Measurements from ENCODE around the gene MGAT3. TPM values are rescaled to one million over a fixed set of nuclear protein-coding genes. Genes with fewer than 3 reads are reported as not detected.

MGAT3 gene
- polyA plus RNA-seq, 1 experiment = 0.10 TPM

DNA sequence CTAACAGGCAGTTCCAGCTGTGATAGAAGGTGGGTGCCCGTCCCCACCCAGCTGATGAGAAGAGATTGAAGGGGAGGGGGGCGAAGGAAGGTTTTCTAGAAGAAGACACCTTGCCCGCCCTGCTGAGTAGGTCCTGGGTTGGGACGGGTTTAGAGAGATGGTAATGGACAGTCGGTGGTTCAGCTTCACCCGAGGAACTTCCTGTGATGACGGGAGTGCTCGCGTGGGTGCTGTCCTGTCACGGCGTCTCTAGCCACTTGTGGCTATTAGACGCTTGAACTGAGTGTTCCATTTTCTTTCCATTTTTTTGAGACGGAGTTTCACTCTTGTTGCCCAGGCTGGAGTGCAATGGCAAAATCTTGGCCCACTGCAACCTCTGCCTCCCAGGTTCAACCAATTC is 27.6 kb upstream of the MGAT3 start:
- H3K9me3 ChIP-seq (ENCODE audit: control insufficient read depth, insufficient read depth, low read length) = no peaks in the 10 kb centered on the region
- POLR2A ChIA-PET = no interaction called here
- H3K27me3 ChIP-seq (ENCODE audit: control insufficient read depth, insufficient read depth, low read length) = no peaks in the 10 kb centered on the region
- H3K27ac ChIP-seq (ENCODE audit: low read depth, low read length) = no peak overlapping the region
- CTCF ChIA-PET = no interaction called here
- no peak for DNase-seq (ENCODE audit: low read depth, low spot score)
- TF ChIP-seq, protein P1, sequence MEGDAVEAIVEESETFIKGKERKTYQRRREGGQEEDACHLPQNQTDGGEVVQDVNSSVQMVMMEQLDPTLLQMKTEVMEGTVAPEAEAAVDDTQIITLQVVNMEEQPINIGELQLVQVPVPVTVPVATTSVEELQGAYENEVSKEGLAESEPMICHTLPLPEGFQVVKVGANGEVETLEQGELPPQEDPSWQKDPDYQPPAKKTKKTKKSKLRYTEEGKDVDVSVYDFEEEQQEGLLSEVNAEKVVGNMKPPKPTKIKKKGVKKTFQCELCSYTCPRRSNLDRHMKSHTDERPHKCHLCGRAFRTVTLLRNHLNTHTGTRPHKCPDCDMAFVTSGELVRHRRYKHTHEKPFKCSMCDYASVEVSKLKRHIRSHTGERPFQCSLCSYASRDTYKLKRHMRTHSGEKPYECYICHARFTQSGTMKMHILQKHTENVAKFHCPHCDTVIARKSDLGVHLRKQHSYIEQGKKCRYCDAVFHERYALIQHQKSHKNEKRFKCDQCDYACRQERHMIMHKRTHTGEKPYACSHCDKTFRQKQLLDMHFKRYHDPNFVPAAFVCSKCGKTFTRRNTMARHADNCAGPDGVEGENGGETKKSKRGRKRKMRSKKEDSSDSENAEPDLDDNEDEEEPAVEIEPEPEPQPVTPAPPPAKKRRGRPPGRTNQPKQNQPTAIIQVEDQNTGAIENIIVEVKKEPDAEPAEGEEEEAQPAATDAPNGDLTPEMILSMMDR (IDR thresholded peaks at IDR 0.05; ENCODE audit: low read depth, low read length) = no peak
- no peak overlapping the region for H3K4me3 ChIP-seq (ENCODE audit: low read depth, low read length)

- Histone ChIP-seq H3K4me3 (ENCODE audit: low read depth, low read length) (no peak overlapping the region), H3K27ac (ENCODE audit: low read depth, low read length) (no peak overlapping the region), H3K9me3 (ENCODE audit: control insufficient read depth, insufficient read depth, low read length) (no peaks in the 10 kb centered on the region), H3K27me3 (ENCODE audit: control insufficient read depth, insufficient read depth, low read length) (no peaks in the 10 kb centered on the region)
- no peak for DNase-seq (ENCODE audit: low read depth, low spot score)
- POLR2A ChIA-PET = no interaction called here
- TF ChIP-seq, protein P1 (IDR thresholded peaks at IDR 0.05; ENCODE audit: low read depth, low read length) = no peak
- CTCF ChIA-PET = no interaction called here
These were observed 26.8 kb upstream of the MGAT3 start for GRCh38 chr22:39429916-39430575.

DNA sequence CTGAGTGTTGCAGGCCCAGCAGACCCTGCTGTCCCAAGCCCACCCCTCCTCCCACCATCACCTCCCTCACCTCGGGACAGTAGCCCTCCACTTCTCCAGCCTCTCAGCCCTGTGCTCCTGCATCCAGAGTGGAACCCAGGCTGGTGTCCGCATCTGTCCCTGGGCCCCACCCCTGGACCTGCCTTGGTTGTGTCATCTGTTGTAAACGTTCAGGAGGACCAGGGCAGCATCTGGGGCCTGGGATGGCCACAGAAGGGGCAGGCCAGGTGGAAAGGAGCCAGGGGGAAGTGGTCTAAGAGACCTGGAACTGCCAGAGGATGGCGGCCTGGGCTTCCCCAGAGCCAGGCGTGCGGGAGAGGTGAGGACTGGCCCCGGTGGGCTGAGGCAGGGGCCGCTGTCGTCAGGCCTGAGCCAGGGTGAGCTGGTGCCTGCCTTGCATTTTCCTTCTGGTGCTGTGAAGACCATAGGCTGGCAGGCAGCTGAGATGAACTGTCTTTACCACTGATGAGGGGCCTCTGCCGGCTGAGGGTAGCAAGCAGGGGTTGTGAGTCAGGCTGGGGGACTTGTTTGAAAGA is 26.1 kb upstream of the MGAT3 start:
- TF ChIP-seq, protein P1 (IDR thresholded peaks at IDR 0.05; ENCODE audit: low read depth, low read length) = no peak
- ChIA-PET CTCF (no interaction called here), POLR2A (no interaction called here)
- DNase-seq (ENCODE audit: low read depth, low spot score) = no peak
- Histone ChIP-seq H3K4me3 (ENCODE audit: low read depth, low read length) (no peak overlapping the region), H3K27ac (ENCODE audit: low read depth, low read length) (no peak overlapping the region), H3K9me3 (ENCODE audit: control insufficient read depth, insufficient read depth, low read length) (no peaks in the 10 kb centered on the region), H3K27me3 (ENCODE audit: control insufficient read depth, insufficient read depth, low read length) (no peaks in the 10 kb centered on the region)

DNA sequence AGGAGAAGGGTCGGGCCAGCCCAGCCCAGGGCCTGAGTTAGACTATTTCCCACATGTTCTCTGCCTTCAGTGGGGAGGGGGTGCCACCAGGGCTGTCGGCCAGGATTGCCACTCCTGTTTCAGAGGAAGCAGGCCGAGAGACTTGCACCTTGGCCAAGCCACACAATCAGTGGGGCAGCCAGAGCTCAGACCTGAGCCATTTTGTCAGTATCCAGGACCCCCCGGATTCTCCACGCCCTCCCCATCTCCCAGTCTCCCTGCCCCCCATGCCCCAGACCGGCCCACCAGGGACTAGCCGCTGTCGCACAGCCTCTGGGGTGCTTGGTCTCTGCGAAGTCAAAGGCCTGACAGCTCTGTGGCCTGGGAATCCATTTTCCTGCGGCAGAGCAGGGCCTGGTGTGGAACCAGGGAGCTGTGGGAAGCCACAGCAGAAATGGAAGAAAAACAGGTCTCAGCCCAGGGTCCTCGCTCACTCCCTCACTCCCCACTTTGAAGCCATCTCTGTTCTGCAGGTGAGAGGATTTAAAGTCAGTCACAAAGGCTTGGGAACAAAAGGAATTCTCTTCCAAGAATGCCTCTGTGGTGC is 25.5 kb upstream of the MGAT3 start:
- H3K9me3 ChIP-seq (ENCODE audit: control insufficient read depth, insufficient read depth, low read length) = no peaks in the 10 kb centered on the region
- H3K27me3 ChIP-seq (ENCODE audit: control insufficient read depth, insufficient read depth, low read length) = no peaks in the 10 kb centered on the region
- no peak for DNase-seq (ENCODE audit: low read depth, low spot score)
- no peak overlapping the region for H3K4me3 ChIP-seq (ENCODE audit: low read depth, low read length)
- TF ChIP-seq, protein P1 (IDR thresholded peaks at IDR 0.05; ENCODE audit: low read depth, low read length) = no peak
- POLR2A ChIA-PET = no interaction called here
- no peak overlapping the region for H3K27ac ChIP-seq (ENCODE audit: low read depth, low read length)
- CTCF ChIA-PET = no interaction called here

- Histone ChIP-seq H3K4me3 (ENCODE audit: low read depth, low read length) (no peak overlapping the region), H3K27ac (ENCODE audit: low read depth, low read length) (no peak overlapping the region), H3K9me3 (ENCODE audit: control insufficient read depth, insufficient read depth, low read length) (no peaks in the 10 kb centered on the region), H3K27me3 (ENCODE audit: control insufficient read depth, insufficient read depth, low read length) (no peaks in the 10 kb centered on the region)
- ChIA-PET CTCF (no interaction called here), POLR2A (no interaction called here)
- TF ChIP-seq, protein P1 (IDR thresholded peaks at IDR 0.05; ENCODE audit: low read depth, low read length) = no peak
- DNase-seq (ENCODE audit: low read depth, low spot score) = no peak
These were observed 25.0 kb upstream of the MGAT3 start for GRCh38 chr22:39431821-39432251.
